ENCODE results near the gene SLC36A3.

SLC36A3 gene

GRCh38 chr5:151303666-151304065, at the start of gene SLC36A3:
Gene SLC36A3 (minus strand): TSS chr5:151303766. CDS start chr5:151303354, 412 bp downstream.
- H3K4me3 ChIP-seq (replicated peaks; ENCODE audit: low read depth, low read length): no peak within 1 kb of the TSS
- no peak for DNase-seq (ENCODE audit: low read depth)
- TF ChIP-seq CTCF (IDR thresholded peaks at IDR 0.05; ENCODE audit: low read length, missing control alignments): no peak

- DNase-seq (ENCODE audit: low read depth): no peak
- no peak for TF ChIP-seq CTCF (IDR thresholded peaks at IDR 0.05; ENCODE audit: low read length, missing control alignments)
- no peak overlapping the region for H3K4me3 ChIP-seq (replicated peaks; ENCODE audit: low read depth, low read length)
Observed at GRCh38 chr5:151351671-151352070, 48.1 kb upstream of the SLC36A3 start.

GRCh38 chr5:151348789-151349188, 45.2 kb upstream of the SLC36A3 start:
- no peak overlapping the region for H3K4me3 ChIP-seq (replicated peaks; ENCODE audit: low read depth, low read length)
- no peak for TF ChIP-seq CTCF (IDR thresholded peaks at IDR 0.05; ENCODE audit: low read length, missing control alignments)
- no peak for DNase-seq (ENCODE audit: low read depth)

- H3K4me3 ChIP-seq (replicated peaks; ENCODE audit: low read depth, low read length): no peak within 1 kb of the TSS
- no peak for DNase-seq (ENCODE audit: low read depth)
- no peak for TF ChIP-seq CTCF (IDR thresholded peaks at IDR 0.05; ENCODE audit: low read length, missing control alignments)
Observed at GRCh38 chr5:151347369-151347768, 43.8 kb upstream of the SLC36A3 start, which contains the start of gene SLC36A2. Gene SLC36A2 (minus strand): TSS chr5:151347559. CDS start chr5:151347460, 99 bp downstream.

GRCh38 chr5:151345808-151346478, 42.4 kb upstream of the SLC36A3 start:
- H3K4me3 ChIP-seq (replicated peaks; ENCODE audit: low read depth, low read length): no peak overlapping the region
- no peak for DNase-seq (ENCODE audit: low read depth)
- TF ChIP-seq CTCF (IDR thresholded peaks at IDR 0.05; ENCODE audit: low read length, missing control alignments): no peak

GRCh38 chr5:151345187-151345807, 41.7 kb upstream of the SLC36A3 start:
- no peak overlapping the region for H3K4me3 ChIP-seq (replicated peaks; ENCODE audit: low read depth, low read length)
- no peak for TF ChIP-seq CTCF (IDR thresholded peaks at IDR 0.05; ENCODE audit: low read length, missing control alignments)
- DNase-seq (ENCODE audit: low read depth): no peak
